GM23338 (cell line): ENCODE measurements around the gene ACP3. TPM values are rescaled to one million over a fixed set of nuclear protein-coding genes. Genes with fewer than 3 reads are reported as not detected.
"Not testable (repeated sequence)": the region's sequence is repeated elsewhere in the genome, so short reads cannot be mapped to it uniquely, and the experiment has no call there.

Experiments used
- ATAC-seq: fragments of 200-7000 bp; cut with Tn5 transposase; 3 replicates; pipeline ENCODE4 v1.9.1; 2020
- DNase-seq: peaks from one replicate; pipeline ENCODE4 v3.0.0-alpha.2; 2015; ENCODE audit warnings: low spot score
- H2AFZ ChIP-seq: fragments of 200-600 bp; sonication (generic); 2 replicates; pipeline ENCODE4 v1.8.0; 2016; ENCODE audit warnings: antibody characterized with exemption, mild to moderate bottlenecking, moderate library complexity
- H3F3A ChIP-seq: fragments of 200-600 bp; sonication (generic); replicated peaks from 2 replicates; pipeline ENCODE4 v1.8.0; 2017; ENCODE audit warnings: antibody characterized with exemption, mixed run types, low read depth
- H3K27ac ChIP-seq: fragments of 200-600 bp; sonication (generic); 2 replicates; pipeline ENCODE4 v1.6.1; 2016; ENCODE audit warnings: low read depth
- H3K27me3 ChIP-seq: fragments of 200-600 bp; sonication (generic); 2 replicates; pipeline ENCODE4 v1.8.0; 2016; ENCODE audit warnings: mild to moderate bottlenecking, mixed run types, moderate library complexity; ENCODE audit not compliant: insufficient read depth
- H3K36me3 ChIP-seq: fragments of 200-600 bp; sonication (generic); 2 replicates; pipeline ENCODE4 v1.8.0; 2016; ENCODE audit warnings: mild to moderate bottlenecking; ENCODE audit not compliant: insufficient read depth
- H3K4me1 ChIP-seq: fragments of 200-600 bp; sonication (generic); 2 replicates; pipeline ENCODE4 v1.8.0; 2016; ENCODE audit warnings: mild to moderate bottlenecking, moderate library complexity; ENCODE audit not compliant: insufficient read depth
- H3K4me2 ChIP-seq: fragments of 200-600 bp; sonication (generic); 2 replicates; pipeline ENCODE4 v1.7.1; 2017; ENCODE audit warnings: mixed run types
- H3K4me3 ChIP-seq: fragments of 200-600 bp; sonication (generic); 2 replicates; pipeline ENCODE4 v1.6.1; 2016; ENCODE audit warnings: mixed run types
- H3K79me2 ChIP-seq: fragments of 200-600 bp; sonication (generic); replicated peaks from 2 replicates; pipeline ENCODE4 v1.8.0; 2017; ENCODE audit warnings: mild to moderate bottlenecking; ENCODE audit not compliant: insufficient read depth
- H3K9me2 ChIP-seq: fragments of 200-600 bp; sonication (generic); 2 replicates; pipeline ENCODE4 v1.8.0; 2017; ENCODE audit not compliant: insufficient read depth
- H4K20me1 ChIP-seq: fragments of 200-600 bp; sonication (generic); replicated peaks from 2 replicates; pipeline ENCODE4 v1.8.0; 2017; ENCODE audit warnings: mild to moderate bottlenecking; ENCODE audit not compliant: insufficient read depth
- H3K27ac Mint-ChIP-seq: 2 replicates; pipeline ENCODE4 v1.8.0; 2020; ENCODE audit warnings: inconsistent platforms, mild to moderate bottlenecking, moderate library complexity, mixed read lengths
- H3K27me3 Mint-ChIP-seq: 3 replicates; pipeline ENCODE4 v1.8.0; 2022; ENCODE audit warnings: low read depth, mild to moderate bottlenecking, moderate library complexity, mixed read lengths, inconsistent platforms; ENCODE audit not compliant: insufficient read depth, poor library complexity
- H3K36me3 Mint-ChIP-seq: 3 replicates; pipeline ENCODE4 v1.8.0; 2021; ENCODE audit warnings: low read depth, mild to moderate bottlenecking, inconsistent platforms, moderate library complexity, mixed read lengths
- H3K4me1 Mint-ChIP-seq: 3 replicates; pipeline ENCODE4 v1.8.0; 2020; ENCODE audit warnings: mild to moderate bottlenecking, inconsistent platforms, mixed read lengths
- H3K4me3 Mint-ChIP-seq: 3 replicates; pipeline ENCODE4 v1.8.0; 2021; ENCODE audit warnings: moderate library complexity, mild to moderate bottlenecking, inconsistent platforms, mixed read lengths
- H3K9me3 Mint-ChIP-seq: 3 replicates; pipeline ENCODE4 v1.8.0; 2020; ENCODE audit warnings: moderate library complexity, mild to moderate bottlenecking, inconsistent platforms, mixed read lengths
- ZNF331 ChIP-seq: fragments of 250-450 bp; sonication (Bioruptor Pico); IDR thresholded peaks from 2 replicates; pipeline ENCODE4 v1.5.0; 2020; ENCODE audit warnings: low read depth, mild to moderate bottlenecking, moderate library complexity
- polyA plus RNA-seq: library from polyadenylated mRNA; unstranded; fragments of >200 nt; fragmentation: Nextera tagmentation; extraction: Ambion mirVana; gene quantifications from 2 replicates; pipeline ENCODE4 v1.2.1, GENCODE V29; 2016
- total RNA-seq: library from RNA; depleted of rRNA; stranded (reverse); fragments of >200 nt; shearing (Covaris generic); gene quantifications from 2 replicates; pipeline ENCODE4 v1.2.3, GENCODE V29; 2014
- TF ChIP-seq, protein P1 (sequence below): fragments of 250-450 bp; sonication (Bioruptor Pico); IDR thresholded peaks from 2 replicates; pipeline ENCODE4 v1.5.0; 2020; ENCODE audit warnings: mild to moderate bottlenecking, moderate library complexity
- TF ChIP-seq, protein P2 (sequence below), 2 experiments: fragments of 200-600 bp in 1 of 2; sonication (generic) in 1 of 2; conservative IDR thresholded peaks; 2 replicates each; pipeline versions ENCODE4 v1.5.1 to v1.6.1; 2016 to 2017; ENCODE audit warnings: antibody characterized with exemption in 2 of 2, low read depth in 2 of 2, mild to moderate bottlenecking in 2 of 2, moderate library complexity in 1 of 2

ACP3 gene
- total and polyA plus RNA-seq, 2 experiments from 2014 or later = 1.1 to 3.5 TPM

DNA sequence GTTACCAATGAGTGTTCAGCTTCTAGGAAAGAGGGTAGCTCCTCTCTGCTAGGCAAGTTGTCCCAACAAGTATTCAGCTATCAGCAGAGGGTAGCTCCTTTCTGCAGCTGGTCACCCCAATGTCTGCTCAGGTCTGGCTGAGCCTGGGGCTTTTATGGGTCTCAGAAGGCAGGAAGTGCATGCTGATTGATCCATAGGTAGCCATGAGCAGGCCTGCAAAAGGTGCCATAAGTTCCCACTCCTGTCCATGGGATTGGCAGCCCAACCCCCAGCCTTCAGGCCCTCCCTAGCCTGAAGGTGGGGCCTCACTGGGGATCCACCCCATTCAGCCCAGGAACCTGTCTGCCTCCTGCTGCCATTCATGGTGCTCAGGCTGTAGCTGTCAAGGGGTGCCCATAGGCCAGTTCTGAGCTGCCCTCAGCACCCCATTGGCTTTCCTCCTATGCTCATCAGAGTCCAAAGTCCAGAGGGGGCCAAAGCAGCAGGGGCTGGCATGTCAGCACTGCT is 65.5 kb downstream of the ACP3 start (continued):
- TF ChIP-seq, protein P1, sequence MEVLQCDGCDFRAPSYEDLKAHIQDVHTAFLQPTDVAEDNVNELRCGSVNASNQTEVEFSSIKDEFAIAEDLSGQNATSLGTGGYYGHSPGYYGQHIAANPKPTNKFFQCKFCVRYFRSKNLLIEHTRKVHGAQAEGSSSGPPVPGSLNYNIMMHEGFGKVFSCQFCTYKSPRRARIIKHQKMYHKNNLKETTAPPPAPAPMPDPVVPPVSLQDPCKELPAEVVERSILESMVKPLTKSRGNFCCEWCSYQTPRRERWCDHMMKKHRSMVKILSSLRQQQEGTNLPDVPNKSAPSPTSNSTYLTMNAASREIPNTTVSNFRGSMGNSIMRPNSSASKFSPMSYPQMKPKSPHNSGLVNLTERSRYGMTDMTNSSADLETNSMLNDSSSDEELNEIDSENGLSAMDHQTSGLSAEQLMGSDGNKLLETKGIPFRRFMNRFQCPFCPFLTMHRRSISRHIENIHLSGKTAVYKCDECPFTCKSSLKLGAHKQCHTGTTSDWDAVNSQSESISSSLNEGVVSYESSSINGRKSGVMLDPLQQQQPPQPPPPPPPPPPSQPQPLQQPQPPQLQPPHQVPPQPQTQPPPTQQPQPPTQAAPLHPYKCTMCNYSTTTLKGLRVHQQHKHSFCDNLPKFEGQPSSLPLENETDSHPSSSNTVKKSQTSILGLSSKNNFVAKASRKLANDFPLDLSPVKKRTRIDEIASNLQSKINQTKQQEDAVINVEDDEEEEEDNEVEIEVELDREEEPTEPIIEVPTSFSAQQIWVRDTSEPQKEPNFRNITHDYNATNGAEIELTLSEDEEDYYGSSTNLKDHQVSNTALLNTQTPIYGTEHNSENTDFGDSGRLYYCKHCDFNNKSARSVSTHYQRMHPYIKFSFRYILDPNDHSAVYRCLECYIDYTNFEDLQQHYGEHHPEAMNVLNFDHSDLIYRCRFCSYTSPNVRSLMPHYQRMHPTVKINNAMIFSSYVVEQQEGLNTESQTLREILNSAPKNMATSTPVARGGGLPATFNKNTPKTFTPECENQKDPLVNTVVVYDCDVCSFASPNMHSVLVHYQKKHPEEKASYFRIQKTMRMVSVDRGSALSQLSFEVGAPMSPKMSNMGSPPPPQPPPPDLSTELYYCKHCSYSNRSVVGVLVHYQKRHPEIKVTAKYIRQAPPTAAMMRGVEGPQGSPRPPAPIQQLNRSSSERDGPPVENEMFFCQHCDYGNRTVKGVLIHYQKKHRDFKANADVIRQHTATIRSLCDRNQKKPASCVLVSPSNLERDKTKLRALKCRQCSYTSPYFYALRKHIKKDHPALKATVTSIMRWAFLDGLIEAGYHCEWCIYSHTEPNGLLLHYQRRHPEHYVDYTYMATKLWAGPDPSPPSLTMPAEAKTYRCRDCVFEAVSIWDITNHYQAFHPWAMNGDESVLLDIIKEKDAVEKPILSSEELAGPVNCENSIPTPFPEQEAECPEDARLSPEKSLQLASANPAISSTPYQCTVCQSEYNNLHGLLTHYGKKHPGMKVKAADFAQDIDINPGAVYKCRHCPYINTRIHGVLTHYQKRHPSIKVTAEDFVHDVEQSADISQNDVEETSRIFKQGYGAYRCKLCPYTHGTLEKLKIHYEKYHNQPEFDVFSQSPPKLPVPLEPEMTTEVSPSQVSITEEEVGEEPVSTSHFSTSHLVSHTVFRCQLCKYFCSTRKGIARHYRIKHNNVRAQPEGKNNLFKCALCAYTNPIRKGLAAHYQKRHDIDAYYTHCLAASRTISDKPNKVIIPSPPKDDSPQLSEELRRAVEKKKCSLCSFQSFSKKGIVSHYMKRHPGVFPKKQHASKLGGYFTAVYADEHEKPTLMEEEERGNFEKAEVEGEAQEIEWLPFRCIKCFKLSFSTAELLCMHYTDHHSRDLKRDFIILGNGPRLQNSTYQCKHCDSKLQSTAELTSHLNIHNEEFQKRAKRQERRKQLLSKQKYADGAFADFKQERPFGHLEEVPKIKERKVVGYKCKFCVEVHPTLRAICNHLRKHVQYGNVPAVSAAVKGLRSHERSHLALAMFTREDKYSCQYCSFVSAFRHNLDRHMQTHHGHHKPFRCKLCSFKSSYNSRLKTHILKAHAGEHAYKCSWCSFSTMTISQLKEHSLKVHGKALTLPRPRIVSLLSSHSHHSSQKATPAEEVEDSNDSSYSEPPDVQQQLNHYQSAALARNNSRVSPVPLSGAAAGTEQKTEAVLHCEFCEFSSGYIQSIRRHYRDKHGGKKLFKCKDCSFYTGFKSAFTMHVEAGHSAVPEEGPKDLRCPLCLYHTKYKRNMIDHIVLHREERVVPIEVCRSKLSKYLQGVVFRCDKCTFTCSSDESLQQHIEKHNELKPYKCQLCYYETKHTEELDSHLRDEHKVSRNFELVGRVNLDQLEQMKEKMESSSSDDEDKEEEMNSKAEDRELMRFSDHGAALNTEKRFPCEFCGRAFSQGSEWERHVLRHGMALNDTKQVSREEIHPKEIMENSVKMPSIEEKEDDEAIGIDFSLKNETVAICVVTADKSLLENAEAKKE = no peak
- TF ChIP-seq, protein P2, sequence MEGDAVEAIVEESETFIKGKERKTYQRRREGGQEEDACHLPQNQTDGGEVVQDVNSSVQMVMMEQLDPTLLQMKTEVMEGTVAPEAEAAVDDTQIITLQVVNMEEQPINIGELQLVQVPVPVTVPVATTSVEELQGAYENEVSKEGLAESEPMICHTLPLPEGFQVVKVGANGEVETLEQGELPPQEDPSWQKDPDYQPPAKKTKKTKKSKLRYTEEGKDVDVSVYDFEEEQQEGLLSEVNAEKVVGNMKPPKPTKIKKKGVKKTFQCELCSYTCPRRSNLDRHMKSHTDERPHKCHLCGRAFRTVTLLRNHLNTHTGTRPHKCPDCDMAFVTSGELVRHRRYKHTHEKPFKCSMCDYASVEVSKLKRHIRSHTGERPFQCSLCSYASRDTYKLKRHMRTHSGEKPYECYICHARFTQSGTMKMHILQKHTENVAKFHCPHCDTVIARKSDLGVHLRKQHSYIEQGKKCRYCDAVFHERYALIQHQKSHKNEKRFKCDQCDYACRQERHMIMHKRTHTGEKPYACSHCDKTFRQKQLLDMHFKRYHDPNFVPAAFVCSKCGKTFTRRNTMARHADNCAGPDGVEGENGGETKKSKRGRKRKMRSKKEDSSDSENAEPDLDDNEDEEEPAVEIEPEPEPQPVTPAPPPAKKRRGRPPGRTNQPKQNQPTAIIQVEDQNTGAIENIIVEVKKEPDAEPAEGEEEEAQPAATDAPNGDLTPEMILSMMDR (conservative IDR thresholded peaks at IDR 0.05; ENCODE audit: low read depth in 2 of 2) = no peak

DNA sequence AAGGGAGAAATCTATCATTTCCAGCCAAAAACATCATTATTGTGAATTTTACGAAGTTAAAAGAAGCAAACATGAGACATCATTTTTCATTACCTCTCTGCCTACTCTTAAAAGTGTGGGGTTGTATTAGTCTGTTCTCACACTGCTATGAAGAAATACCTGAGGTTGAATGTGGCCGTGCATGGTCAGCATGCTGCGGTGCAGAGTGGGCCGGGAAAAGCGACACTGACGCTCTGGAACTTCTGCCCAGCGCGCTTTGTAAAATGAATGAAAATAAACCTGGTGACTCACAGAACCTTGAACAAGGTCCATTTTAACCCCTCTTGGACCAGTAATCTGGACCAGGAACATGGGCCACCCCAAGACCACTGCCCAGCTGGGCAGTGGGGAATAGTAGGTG is 69.1 kb downstream of the ACP3 start:
- no peak overlapping the region for H3K27ac Mint-ChIP-seq
- no peak overlapping the region for H3K4me3 Mint-ChIP-seq
- H3K36me3 ChIP-seq = no peaks in the 10 kb centered on the region
- H3K4me2 ChIP-seq = no peak overlapping the region
- ATAC-seq (no peak), DNase-seq (no peak)
- H3K36me3 Mint-ChIP-seq = peaks cover 23% of the 10 kb centered on the region
- H3F3A ChIP-seq = no peaks in the 10 kb centered on the region
- H3K27me3 Mint-ChIP-seq = no peaks in the 10 kb centered on the region
- H3K4me1 ChIP-seq = no peaks in the 10 kb centered on the region
- H3K27me3 ChIP-seq = no peaks in the 10 kb centered on the region
- H3K79me2 ChIP-seq = no peaks in the 10 kb centered on the region
- peaks cover 9% of the 10 kb centered on the region for H3K4me1 Mint-ChIP-seq
- H4K20me1 ChIP-seq = no peaks in the 10 kb centered on the region
- no peak overlapping the region for H3K27ac ChIP-seq
- H3K9me2 ChIP-seq = no peaks in the 10 kb centered on the region; the same call in 1 of the 2 replicates
- no peak for TF ChIP-seq ZNF331
- H3K9me3 Mint-ChIP-seq = peaks cover 29% of the 10 kb centered on the region
- H2AFZ ChIP-seq = no peak overlapping the region
- H3K4me3 ChIP-seq = no peak overlapping the region

DNA sequence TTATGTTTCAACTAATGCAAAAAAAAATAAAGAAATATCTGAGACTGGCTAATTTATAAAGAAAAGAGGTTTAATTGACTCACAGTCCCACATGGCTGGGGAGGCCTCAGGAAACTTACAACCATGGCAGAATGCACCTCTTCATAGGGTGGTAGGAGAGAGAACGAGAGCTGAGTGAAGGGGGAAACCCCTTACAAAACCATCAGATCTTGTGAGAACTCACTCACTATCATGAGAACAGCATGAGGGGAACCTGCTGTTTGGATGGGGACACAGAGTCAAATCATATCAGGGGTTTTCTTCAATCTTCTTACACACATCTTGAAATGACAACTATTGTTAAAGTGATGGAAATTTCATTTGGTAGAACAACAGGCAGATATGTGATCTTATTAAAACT is 75.5 kb downstream of the ACP3 start:
- ATAC-seq, H3K9me2 ChIP-seq, H3K36me3 Mint-ChIP-seq, H3K4me3 Mint-ChIP-seq, H3K9me3 Mint-ChIP-seq, DNase-seq, H3F3A ChIP-seq, H3K4me3 ChIP-seq, H2AFZ ChIP-seq, H3K27me3 ChIP-seq, H3K79me2 ChIP-seq, H3K36me3 ChIP-seq, H3K4me2 ChIP-seq, H3K27ac ChIP-seq, H3K27me3 Mint-ChIP-seq, H3K27ac Mint-ChIP-seq, H3K4me1 ChIP-seq, H3K4me1 Mint-ChIP-seq, H4K20me1 ChIP-seq: not testable (repeated sequence)
